HG03342 (cell line): ENCODE measurements around the gene RAET1E.
"Not testable (repeated sequence)": the region's sequence is repeated elsewhere in the genome, so short reads cannot be mapped to it uniquely, and the experiment has no call there.

Source experiments
- ATAC-seq: cut with Tn5 transposase; IDR thresholded peaks from one replicate; pipeline ENCODE4 v1.9.1; 2021; ENCODE audit warnings: mild to moderate bottlenecking, moderate library complexity; ENCODE audit not compliant: unreplicated experiment

Gene RAET1E

GRCh38 chr6:149891864-149892263 lies 6.0 kb downstream of the RAET1E start:
- not testable (repeated sequence) for ATAC-seq

- ATAC-seq: no peak
Measured at GRCh38 chr6:149891259-149891658, 6.7 kb downstream of the RAET1E start.

- ATAC-seq: no peak
Measured at GRCh38 chr6:149890629-149891045, 7.3 kb downstream of the RAET1E start.

GRCh38 chr6:149889326-149889725 lies 8.6 kb downstream of the RAET1E start:
- no peak for ATAC-seq

GRCh38 chr6:149888659-149889058 lies 9.3 kb downstream of the RAET1E start:
- ATAC-seq: no peak

GRCh38 chr6:149888093-149888492 lies 9.8 kb downstream of the RAET1E start:
- ATAC-seq: no peak

GRCh38 chr6:149887343-149887742 lies 10.6 kb downstream of the RAET1E start:
- ATAC-seq: no peak

- ATAC-seq: no peak
Measured at GRCh38 chr6:149885888-149886287, 12.0 kb downstream of the RAET1E start.

- no peak for ATAC-seq
Measured at GRCh38 chr6:149884617-149885016, 13.3 kb downstream of the RAET1E start.

GRCh38 chr6:149884215-149884614 lies 13.7 kb downstream of the RAET1E start:
- ATAC-seq: no peak

- no peak for ATAC-seq
Measured at GRCh38 chr6:149881860-149882259, 16.1 kb downstream of the RAET1E start.

- ATAC-seq: no peak
Measured at GRCh38 chr6:149881066-149881766, 16.7 kb downstream of the RAET1E start.

GRCh38 chr6:149877659-149878058 lies 20.3 kb downstream of the RAET1E start:
- ATAC-seq: no peak

GRCh38 chr6:149876241-149876933 lies 21.5 kb downstream of the RAET1E start:
- no peak for ATAC-seq

- ATAC-seq: no peak
Measured at GRCh38 chr6:149872233-149872632, 25.7 kb downstream of the RAET1E start.

- no peak for ATAC-seq
Measured at GRCh38 chr6:149871182-149871581, 26.7 kb downstream of the RAET1E start.

GRCh38 chr6:149869275-149869892 lies 28.5 kb downstream of the RAET1E start:
- no peak for ATAC-seq

- ATAC-seq: no peak
Measured at GRCh38 chr6:149867876-149868640, 29.9 kb downstream of the RAET1E start.

GRCh38 chr6:149864578-149865535 lies 33.1 kb downstream of the RAET1E start:
- ATAC-seq: no peak
